B cell (primary cell): ENCODE data around the gene C9orf43.

Source experiments
- EZH2 ChIP-seq: IDR thresholded peaks from 2 replicates; pipeline ENCODE4 v1.6.1; 2012; ENCODE audit warnings: borderline replicate concordance, low read depth, mild to moderate bottlenecking, moderate library complexity, low read length; ENCODE audit not compliant: insufficient read depth, poor library complexity, severe bottlenecking
- TF ChIP-seq, protein P1 (sequence below): fragments of 200-600 bp; IDR thresholded peaks from one replicate; pipeline ENCODE4 v1.8.0; 2022; ENCODE audit warnings: antibody characterized with exemption, mild to moderate bottlenecking

DNA sequence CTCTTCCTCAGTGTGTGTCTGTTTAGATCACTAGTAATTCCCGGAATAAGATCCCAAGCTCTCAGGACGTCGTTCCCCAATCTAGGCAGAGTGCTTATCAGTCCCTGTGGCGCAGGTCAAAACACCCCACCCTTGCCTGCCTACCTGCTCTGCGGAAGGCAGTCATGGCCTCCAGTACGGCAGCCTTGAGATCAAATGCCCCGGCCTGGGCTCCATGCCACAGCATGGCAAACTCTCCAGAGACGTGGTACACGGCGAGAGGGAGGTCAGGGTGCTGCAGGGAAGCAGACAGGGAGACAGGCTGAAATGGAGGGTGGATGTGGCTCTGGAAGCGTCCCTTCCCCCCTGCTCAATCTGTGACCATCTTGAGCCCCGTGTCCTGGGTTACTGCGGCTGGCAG lies 21.7 kb upstream of the C9orf43 start:
- TF ChIP-seq EZH2: no peak
- TF ChIP-seq, protein P1, sequence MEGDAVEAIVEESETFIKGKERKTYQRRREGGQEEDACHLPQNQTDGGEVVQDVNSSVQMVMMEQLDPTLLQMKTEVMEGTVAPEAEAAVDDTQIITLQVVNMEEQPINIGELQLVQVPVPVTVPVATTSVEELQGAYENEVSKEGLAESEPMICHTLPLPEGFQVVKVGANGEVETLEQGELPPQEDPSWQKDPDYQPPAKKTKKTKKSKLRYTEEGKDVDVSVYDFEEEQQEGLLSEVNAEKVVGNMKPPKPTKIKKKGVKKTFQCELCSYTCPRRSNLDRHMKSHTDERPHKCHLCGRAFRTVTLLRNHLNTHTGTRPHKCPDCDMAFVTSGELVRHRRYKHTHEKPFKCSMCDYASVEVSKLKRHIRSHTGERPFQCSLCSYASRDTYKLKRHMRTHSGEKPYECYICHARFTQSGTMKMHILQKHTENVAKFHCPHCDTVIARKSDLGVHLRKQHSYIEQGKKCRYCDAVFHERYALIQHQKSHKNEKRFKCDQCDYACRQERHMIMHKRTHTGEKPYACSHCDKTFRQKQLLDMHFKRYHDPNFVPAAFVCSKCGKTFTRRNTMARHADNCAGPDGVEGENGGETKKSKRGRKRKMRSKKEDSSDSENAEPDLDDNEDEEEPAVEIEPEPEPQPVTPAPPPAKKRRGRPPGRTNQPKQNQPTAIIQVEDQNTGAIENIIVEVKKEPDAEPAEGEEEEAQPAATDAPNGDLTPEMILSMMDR: no peak
